GM23338 (cell line): ENCODE results near the gene NKAIN2.

ENCODE experiments used
- EZH2phosphoT487 ChIP-seq: fragments of 200-600 bp; sonication (generic); IDR thresholded peaks from one replicate; pipeline ENCODE4 v1.8.1; 2018; ENCODE audit warnings: antibody characterized with exemption; ENCODE audit not compliant: unreplicated experiment
- TF ChIP-seq, protein P1 (sequence below), 2 experiments: fragments of 200-600 bp in 1 of 2; sonication (generic) in 1 of 2; conservative IDR thresholded peaks; 2 replicates each; pipeline versions ENCODE4 v1.5.1 to v1.6.1; 2016 to 2017; ENCODE audit warnings: antibody characterized with exemption in 2 of 2, low read depth in 2 of 2, mild to moderate bottlenecking in 2 of 2, moderate library complexity in 1 of 2

DNA sequence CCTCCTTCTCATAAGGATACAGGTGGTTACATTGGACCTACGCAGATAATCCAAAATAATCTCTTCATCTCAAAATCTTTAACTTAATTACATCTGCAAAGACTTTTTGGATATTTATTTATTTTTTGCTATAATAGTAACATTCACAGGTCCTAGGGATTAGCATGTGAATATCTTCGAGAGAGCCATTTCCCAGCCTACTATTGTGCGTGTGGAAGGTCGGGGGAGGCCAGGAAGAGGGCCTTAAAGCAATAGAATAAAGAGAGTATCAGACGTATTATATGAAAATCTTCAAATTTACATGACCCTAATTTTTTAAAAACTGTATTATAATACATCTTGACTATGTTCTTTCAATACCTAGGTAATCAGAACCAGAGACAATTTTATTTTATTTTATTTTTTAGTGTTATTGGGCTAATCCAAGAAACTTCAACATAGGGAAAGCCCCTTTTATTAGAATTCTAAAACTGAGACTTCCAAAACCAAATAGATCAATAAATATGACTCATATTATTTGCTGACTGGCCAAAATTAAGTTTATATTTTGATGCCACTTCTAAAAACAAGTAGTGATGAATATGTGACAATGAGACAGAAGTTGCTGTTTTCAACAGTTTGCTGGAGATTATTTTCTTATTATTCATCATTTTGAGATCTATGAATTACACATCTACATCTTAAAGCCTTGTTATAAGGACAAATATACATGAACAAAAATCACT, 536.1 kb downstream of the NKAIN2 start:
- TF ChIP-seq, protein P1, sequence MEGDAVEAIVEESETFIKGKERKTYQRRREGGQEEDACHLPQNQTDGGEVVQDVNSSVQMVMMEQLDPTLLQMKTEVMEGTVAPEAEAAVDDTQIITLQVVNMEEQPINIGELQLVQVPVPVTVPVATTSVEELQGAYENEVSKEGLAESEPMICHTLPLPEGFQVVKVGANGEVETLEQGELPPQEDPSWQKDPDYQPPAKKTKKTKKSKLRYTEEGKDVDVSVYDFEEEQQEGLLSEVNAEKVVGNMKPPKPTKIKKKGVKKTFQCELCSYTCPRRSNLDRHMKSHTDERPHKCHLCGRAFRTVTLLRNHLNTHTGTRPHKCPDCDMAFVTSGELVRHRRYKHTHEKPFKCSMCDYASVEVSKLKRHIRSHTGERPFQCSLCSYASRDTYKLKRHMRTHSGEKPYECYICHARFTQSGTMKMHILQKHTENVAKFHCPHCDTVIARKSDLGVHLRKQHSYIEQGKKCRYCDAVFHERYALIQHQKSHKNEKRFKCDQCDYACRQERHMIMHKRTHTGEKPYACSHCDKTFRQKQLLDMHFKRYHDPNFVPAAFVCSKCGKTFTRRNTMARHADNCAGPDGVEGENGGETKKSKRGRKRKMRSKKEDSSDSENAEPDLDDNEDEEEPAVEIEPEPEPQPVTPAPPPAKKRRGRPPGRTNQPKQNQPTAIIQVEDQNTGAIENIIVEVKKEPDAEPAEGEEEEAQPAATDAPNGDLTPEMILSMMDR (conservative IDR thresholded peaks at IDR 0.05; ENCODE audit: low read depth in 2 of 2) = no peak
- no peak for TF ChIP-seq EZH2phosphoT487
